GM19395 (cell line): ENCODE results near the gene CCL18.
A peak's percentile ranks its signal among the peaks of the same experiment; 100 is the strongest.
"Not testable (repeated sequence)": the region's sequence is repeated elsewhere in the genome, so short reads cannot be mapped to it uniquely, and the experiment has no call there.

Experiments used
- ATAC-seq: cut with Tn5 transposase; IDR thresholded peaks from one replicate; pipeline ENCODE4 v1.9.1; 2021; ENCODE audit warnings: mild to moderate bottlenecking, moderate library complexity; ENCODE audit not compliant: unreplicated experiment

CCL18 gene

GRCh38 chr17:36099004-36099403 is 34.9 kb downstream of the CCL18 start:
- not testable (repeated sequence) for ATAC-seq

GRCh38 chr17:36103401-36103975 is 39.4 kb downstream of the CCL18 start, which contains the start of gene CCL4:
CCL4 (plus strand) TSS chr17:36103827; CDS start chr17:36103906, 79 bp downstream.
- peak; percentile 77 for ATAC-seq

- not testable (repeated sequence) for ATAC-seq
Measured at GRCh38 chr17:36104246-36104645, 40.2 kb downstream of the CCL18 start.

GRCh38 chr17:36104701-36105181 is 40.7 kb downstream of the CCL18 start:
- no peak for ATAC-seq

- ATAC-seq = no peak
Measured at GRCh38 chr17:36105781-36106492, 41.9 kb downstream of the CCL18 start.

GRCh38 chr17:36106493-36106835 is 42.4 kb downstream of the CCL18 start:
- ATAC-seq = no peak

GRCh38 chr17:36107660-36108059 is 43.6 kb downstream of the CCL18 start:
- ATAC-seq = no peak

- not testable (repeated sequence) for ATAC-seq
Measured at GRCh38 chr17:36108265-36108664, 44.2 kb downstream of the CCL18 start.

GRCh38 chr17:36111068-36111490 is 47.0 kb downstream of the CCL18 start:
- ATAC-seq = no peak

- no peak for ATAC-seq
Measured at GRCh38 chr17:36112572-36112971, 48.5 kb downstream of the CCL18 start.

- ATAC-seq = not testable (repeated sequence)
Measured at GRCh38 chr17:36113131-36113530, 49.1 kb downstream of the CCL18 start.

GRCh38 chr17:36114971-36115648 is 51.0 kb downstream of the CCL18 start:
- ATAC-seq = not testable (repeated sequence)

GRCh38 chr17:36115649-36115977 is 51.5 kb downstream of the CCL18 start:
- not testable (repeated sequence) for ATAC-seq

- no peak for ATAC-seq
Measured at GRCh38 chr17:36117505-36118382, 53.7 kb downstream of the CCL18 start.

- no peak for ATAC-seq
Measured at GRCh38 chr17:36118477-36119353, 54.6 kb downstream of the CCL18 start.

- no peak for ATAC-seq
Measured at GRCh38 chr17:36120221-36120620, 56.1 kb downstream of the CCL18 start.

- ATAC-seq = not testable (repeated sequence)
Measured at GRCh38 chr17:36121099-36121498, 57.0 kb downstream of the CCL18 start.
